ENCODE data around the gene RFX8. TPM values are rescaled to one million over a fixed set of nuclear protein-coding genes. Genes with fewer than 3 reads are reported as not detected.

The RFX8 gene
- total and polyA plus RNA-seq, 2 of the 4 experiments (the other 2 are of a cell fraction), result 2.9 to 5.3 TPM

DNA sequence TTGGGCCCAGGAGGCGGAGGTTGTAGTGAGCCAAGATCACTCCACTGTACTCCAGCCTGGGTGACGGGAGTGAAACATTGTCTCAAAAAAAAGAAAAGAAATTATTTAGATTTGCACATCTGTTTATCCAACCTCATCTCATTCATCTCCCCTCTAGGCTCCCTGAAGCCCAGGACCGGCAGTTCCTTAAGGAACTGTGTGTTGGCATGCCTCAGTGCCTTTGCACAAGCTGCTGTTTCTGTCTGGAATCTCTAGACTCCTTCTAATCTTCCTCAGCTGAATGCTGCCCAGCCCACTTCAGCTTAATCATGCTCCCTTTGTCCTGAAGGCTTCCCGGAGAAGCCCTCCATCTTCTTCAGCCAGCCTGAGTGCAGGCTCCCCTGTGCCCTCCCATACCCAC, 10.9 kb upstream of the RFX8 start:
- Histone ChIP-seq H3K4me2 (ENCODE audit: low read depth, low read length) (no peak overlapping the region), H3K27me3 (ENCODE audit: control insufficient read depth, insufficient read depth, low read length) (no peaks in the 10 kb centered on the region), H4K91ac (ENCODE audit: insufficient read depth, low read depth, low read length) (no peak overlapping the region), H3K9ac (ENCODE audit: low read depth, low read length) (no peak overlapping the region), H2BK5ac (ENCODE audit: low read depth, low read length, poor library complexity, severe bottlenecking) (no peak overlapping the region), H4K8ac (ENCODE audit: low read depth in 2 of 2, low read length in 2 of 2) (peak overlapping the region in 1 of 2 experiments; percentile 19; a peak in 1 of 4 replicates), H3K9me1 (ENCODE audit: insufficient read depth, low read length) (0 out of 2 replicates have a peak, but pooled peaks cover 3% of the 10 kb centered on the region), H3K27ac (ENCODE audit: insufficient read depth, low read length) (no peak overlapping the region), H3K79me1 (ENCODE audit: low read depth in 1 of 2, low read length in 2 of 2) (no peaks in the 10 kb centered on the region), H2AFZ (replicated peaks; ENCODE audit: low read length, poor library complexity) (peak overlapping the region; percentile 61), H3K4me1 (ENCODE audit: control insufficient read depth, insufficient read depth, low read length) (0 out of 2 replicates have a peak, but pooled peaks cover 1% of the 10 kb centered on the region), H2BK120ac (ENCODE audit: low read depth, low read length) (peak overlapping the region; percentile 13; the same call in 1 of the 2 replicates), H2BK20ac (ENCODE audit: low read depth, low read length) (no peak overlapping the region), H4K5ac (ENCODE audit: low read depth, low read length) (no peak overlapping the region), H3K18ac (ENCODE audit: low read depth, low read length) (no peak overlapping the region), H3K36me3 (ENCODE audit: control insufficient read depth, insufficient read depth, low read length) (no peaks in the 10 kb centered on the region), H2BK15ac (ENCODE audit: low read depth, low read length) (no peak overlapping the region), H3K56ac (ENCODE audit: extremely low read depth, insufficient read depth, low read length) (no peak overlapping the region), H3K14ac (replicated peaks; ENCODE audit: low read depth, low read length) (no peak overlapping the region; the same call in 1 of the 2 replicates), H3K9me3 (ENCODE audit: control insufficient read depth, insufficient read depth, low read length) (no peaks in the 10 kb centered on the region), H3K4me3 (ENCODE audit: insufficient read depth, low read depth, low read length) (no peak overlapping the region), H3K4ac (ENCODE audit: low read depth, low read length) (peak overlapping the region; percentile 52; the same call in 1 of the 2 replicates), H2AK5ac (ENCODE audit: low read depth, low read length) (peak overlapping the region; percentile 34; the same call in 1 of the 2 replicates), H2AK9ac (replicated peaks; ENCODE audit: low read depth, low read length, poor library complexity) (peak overlapping the region; percentile 34), H4K20me1 (ENCODE audit: insufficient read depth, low read length) (no peaks in the 10 kb centered on the region), H3K23ac (ENCODE audit: low read depth, low read length) (0 out of 2 replicates have a peak overlapping the region, but pooled peaks have one; percentile 11)
- DNase-seq (no peak), ATAC-seq (ENCODE audit: low read depth) (no peak)
- 83% methylated on average over 1 of the region's 4 CpGs; no CpG with 5 or more reads in 1 of the 2 experiments for WGBS, 2 experiments (ENCODE audit: extremely low coverage in 2 of 2, insufficient read length in 1 of 2)
- ChIA-PET POLR2A (ENCODE audit: unreplicated experiment) (interaction anchor here (1.2 kb wide), 1 partner anchor 11 kb away, joined by 3 read pairs; the partner anchor contains the start of gene RFX8), CTCF (no interaction called here)
- intact Hi-C loops (cut with micrococcal nuclease), result no loop called here
- in situ Hi-C loops (cut with MboI; ENCODE audit: low sequenced_read_pairs), result no loop called here
- dilution Hi-C loops (cut with HindIII; ENCODE audit: low sequenced_read_pairs, unreplicated experiment), result no loop called here
- no TSS peak for BruUV-seq (replicated peaks)
- TF ChIP-seq, protein P1, sequence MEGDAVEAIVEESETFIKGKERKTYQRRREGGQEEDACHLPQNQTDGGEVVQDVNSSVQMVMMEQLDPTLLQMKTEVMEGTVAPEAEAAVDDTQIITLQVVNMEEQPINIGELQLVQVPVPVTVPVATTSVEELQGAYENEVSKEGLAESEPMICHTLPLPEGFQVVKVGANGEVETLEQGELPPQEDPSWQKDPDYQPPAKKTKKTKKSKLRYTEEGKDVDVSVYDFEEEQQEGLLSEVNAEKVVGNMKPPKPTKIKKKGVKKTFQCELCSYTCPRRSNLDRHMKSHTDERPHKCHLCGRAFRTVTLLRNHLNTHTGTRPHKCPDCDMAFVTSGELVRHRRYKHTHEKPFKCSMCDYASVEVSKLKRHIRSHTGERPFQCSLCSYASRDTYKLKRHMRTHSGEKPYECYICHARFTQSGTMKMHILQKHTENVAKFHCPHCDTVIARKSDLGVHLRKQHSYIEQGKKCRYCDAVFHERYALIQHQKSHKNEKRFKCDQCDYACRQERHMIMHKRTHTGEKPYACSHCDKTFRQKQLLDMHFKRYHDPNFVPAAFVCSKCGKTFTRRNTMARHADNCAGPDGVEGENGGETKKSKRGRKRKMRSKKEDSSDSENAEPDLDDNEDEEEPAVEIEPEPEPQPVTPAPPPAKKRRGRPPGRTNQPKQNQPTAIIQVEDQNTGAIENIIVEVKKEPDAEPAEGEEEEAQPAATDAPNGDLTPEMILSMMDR (conservative IDR thresholded peaks at IDR 0.05; ENCODE audit: low read depth, low read length), result no peak
- TF ChIP-seq, protein P2, sequence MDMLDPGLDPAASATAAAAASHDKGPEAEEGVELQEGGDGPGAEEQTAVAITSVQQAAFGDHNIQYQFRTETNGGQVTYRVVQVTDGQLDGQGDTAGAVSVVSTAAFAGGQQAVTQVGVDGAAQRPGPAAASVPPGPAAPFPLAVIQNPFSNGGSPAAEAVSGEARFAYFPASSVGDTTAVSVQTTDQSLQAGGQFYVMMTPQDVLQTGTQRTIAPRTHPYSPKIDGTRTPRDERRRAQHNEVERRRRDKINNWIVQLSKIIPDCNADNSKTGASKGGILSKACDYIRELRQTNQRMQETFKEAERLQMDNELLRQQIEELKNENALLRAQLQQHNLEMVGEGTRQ (IDR thresholded peaks at IDR 0.05; ENCODE audit: low read depth, low read length), result no peak
- no peak for TF ChIP-seq CHD1 (IDR thresholded peaks at IDR 0.05; ENCODE audit: low read depth, low read length)
- TF ChIP-seq FOS (IDR thresholded peaks at IDR 0.05; ENCODE audit: low read depth, low read length), result no peak
- TF ChIP-seq MXI1 (IDR thresholded peaks at IDR 0.05; ENCODE audit: borderline replicate concordance, low read depth, low read length), result no peak
- no peak for TF ChIP-seq BHLHE40 (IDR thresholded peaks at IDR 0.05; ENCODE audit: low read depth, low read length)
- TF ChIP-seq RCOR1 (IDR thresholded peaks at IDR 0.05; ENCODE audit: insufficient replicate concordance, low read length), result no peak
- TF ChIP-seq, protein P3, sequence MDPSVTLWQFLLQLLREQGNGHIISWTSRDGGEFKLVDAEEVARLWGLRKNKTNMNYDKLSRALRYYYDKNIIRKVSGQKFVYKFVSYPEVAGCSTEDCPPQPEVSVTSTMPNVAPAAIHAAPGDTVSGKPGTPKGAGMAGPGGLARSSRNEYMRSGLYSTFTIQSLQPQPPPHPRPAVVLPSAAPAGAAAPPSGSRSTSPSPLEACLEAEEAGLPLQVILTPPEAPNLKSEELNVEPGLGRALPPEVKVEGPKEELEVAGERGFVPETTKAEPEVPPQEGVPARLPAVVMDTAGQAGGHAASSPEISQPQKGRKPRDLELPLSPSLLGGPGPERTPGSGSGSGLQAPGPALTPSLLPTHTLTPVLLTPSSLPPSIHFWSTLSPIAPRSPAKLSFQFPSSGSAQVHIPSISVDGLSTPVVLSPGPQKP (IDR thresholded peaks at IDR 0.05; ENCODE audit: borderline replicate concordance, low read depth, low read length), result no peak
- no peak for TF ChIP-seq NFE2L2 (IDR thresholded peaks at IDR 0.05; ENCODE audit: low read depth, low read length)
- no peak for TF ChIP-seq MAFK (IDR thresholded peaks at IDR 0.05; ENCODE audit: low read depth, low read length)
- TF ChIP-seq POLR2A (IDR thresholded peaks at IDR 0.05; ENCODE audit: low read depth, low read length), result no peak
- TF ChIP-seq MAZ (IDR thresholded peaks at IDR 0.05; ENCODE audit: borderline replicate concordance, low read depth, low read length), result no peak
- no peak for TF ChIP-seq SMC3 (IDR thresholded peaks at IDR 0.05; ENCODE audit: low read depth, low read length)
- TF ChIP-seq RFX5 (IDR thresholded peaks at IDR 0.05; ENCODE audit: low read depth, low read length), result no peak
- TF ChIP-seq RAD21 (IDR thresholded peaks at IDR 0.05; ENCODE audit: low read length), result no peak
- TF ChIP-seq CEBPB (IDR thresholded peaks at IDR 0.05; ENCODE audit: low read depth, low read length), result no peak

Measured in IMR-90 (cell line).